Natural killer cell (primary cell): ENCODE measurements around the gene SLC2A9. TPM values are rescaled to one million over a fixed set of nuclear protein-coding genes. Genes with fewer than 3 reads are reported as not detected.

Experiments used
- ATAC-seq, 3 donors: fragments of 150-1000 bp in 2 of 3; fragments of 200-7000 bp in 1 of 3; cut with Tn5 transposase; 1 replicate in 1 of 3; 2 replicates in 2 of 3; pipeline ENCODE4 v1.10.0; 2021; ENCODE audit warnings: mild to moderate bottlenecking in 2 of 3, moderate library complexity in 2 of 3
- DNase-seq, 2 donors: peaks; one replicate each; pipeline versions ENCODE4 v3.0.0 to v3.0.0-alpha.2; 2013 to 2021; ENCODE audit warnings: mixed read lengths in 1 of 2
- H3K27ac ChIP-seq: one replicate; pipeline ENCODE4 v1.5.1; 2013; ENCODE audit warnings: mild to moderate bottlenecking, low read length
- H3K27me3 ChIP-seq: one replicate; pipeline ENCODE4 v1.6.1; 2013; ENCODE audit warnings: low read length; ENCODE audit not compliant: control insufficient read depth, insufficient read depth
- H3K36me3 ChIP-seq: one replicate; pipeline ENCODE4 v1.6.1; 2013; ENCODE audit warnings: low read length; ENCODE audit not compliant: control insufficient read depth, insufficient read depth
- H3K4me1 ChIP-seq: one replicate; pipeline ENCODE4 v1.6.1; 2013; ENCODE audit warnings: low read length; ENCODE audit not compliant: control insufficient read depth, insufficient read depth
- H3K4me3 ChIP-seq: one replicate; pipeline ENCODE4 v1.5.1; 2013; ENCODE audit warnings: low read length
- H3K9me3 ChIP-seq: one replicate; pipeline ENCODE4 v1.6.1; 2013; ENCODE audit warnings: low read length; ENCODE audit not compliant: control insufficient read depth, insufficient read depth
- H3K27ac Mint-ChIP-seq, 2 donors: one replicate each; pipeline ENCODE4 v1.8.0; 2022; ENCODE audit warnings: mild to moderate bottlenecking in 2 of 2, mixed read lengths in 2 of 2, moderate library complexity in 1 of 2
- H3K27me3 Mint-ChIP-seq, 2 donors: one replicate each; pipeline ENCODE4 v1.8.0; 2022; ENCODE audit warnings: low read depth in 2 of 2, mixed read lengths in 2 of 2
- H3K36me3 Mint-ChIP-seq: one replicate; pipeline ENCODE4 v1.8.0; 2022; ENCODE audit warnings: mixed read lengths
- H3K4me1 Mint-ChIP-seq, 2 donors: one replicate each; pipeline ENCODE4 v1.8.0; 2022; ENCODE audit warnings: mixed read lengths in 2 of 2
- H3K4me3 Mint-ChIP-seq: one replicate; pipeline ENCODE4 v1.8.0; 2022; ENCODE audit warnings: mild to moderate bottlenecking, moderate library complexity, mixed read lengths
- H3K9me3 Mint-ChIP-seq, 2 donors: one replicate each; pipeline ENCODE4 v1.8.0; 2022; ENCODE audit warnings: mixed read lengths in 2 of 2
- WGBS: methylation state at CpG from one replicate; pipeline ENCODE4 v1.1.7; 2013; ENCODE audit warnings: missing lambda C conversion rate; ENCODE audit not compliant: insufficient coverage; 5-methylcytosine and 5-hydroxymethylcytosine counted together
- intact Hi-C: fragments of 100-400 bp; cut with micrococcal nuclease; formaldehyde crosslinking; loops from one replicate; pipeline ENCODE4 v1.14.2; 2022
- total RNA-seq, 4 donors: library from RNA; stranded (reverse); fragments of 120-200 nt in 1 of 4; gene quantifications; one replicate each; pipeline versions ENCODE4 v1.2.3 to v1.2.4, GENCODE V29; 2013 to 2022
- TF ChIP-seq, protein P1 (sequence below): fragments of 200-600 bp; IDR thresholded peaks from one replicate; pipeline ENCODE4 v1.8.0; 2022; ENCODE audit warnings: antibody characterized with exemption

The SLC2A9 gene
- total RNA-seq, 3 donors from 2014 or later (not counting 1 experiment from before 2014, with no cell fraction given) = 1.5 to 5.5 (median 3.9) TPM

- no peak overlapping the region for H3K27ac Mint-ChIP-seq
- Histone ChIP-seq H3K4me3 (no peak overlapping the region), H3K4me1 (no peaks in the 10 kb centered on the region), H3K27ac (no peak overlapping the region), H3K9me3 (no peaks in the 10 kb centered on the region), H3K27me3 (no peaks in the 10 kb centered on the region), H3K36me3 (no peaks in the 10 kb centered on the region)
- H3K4me1 Mint-ChIP-seq = no peaks in the 10 kb centered on the region
- TF ChIP-seq, protein P1, sequence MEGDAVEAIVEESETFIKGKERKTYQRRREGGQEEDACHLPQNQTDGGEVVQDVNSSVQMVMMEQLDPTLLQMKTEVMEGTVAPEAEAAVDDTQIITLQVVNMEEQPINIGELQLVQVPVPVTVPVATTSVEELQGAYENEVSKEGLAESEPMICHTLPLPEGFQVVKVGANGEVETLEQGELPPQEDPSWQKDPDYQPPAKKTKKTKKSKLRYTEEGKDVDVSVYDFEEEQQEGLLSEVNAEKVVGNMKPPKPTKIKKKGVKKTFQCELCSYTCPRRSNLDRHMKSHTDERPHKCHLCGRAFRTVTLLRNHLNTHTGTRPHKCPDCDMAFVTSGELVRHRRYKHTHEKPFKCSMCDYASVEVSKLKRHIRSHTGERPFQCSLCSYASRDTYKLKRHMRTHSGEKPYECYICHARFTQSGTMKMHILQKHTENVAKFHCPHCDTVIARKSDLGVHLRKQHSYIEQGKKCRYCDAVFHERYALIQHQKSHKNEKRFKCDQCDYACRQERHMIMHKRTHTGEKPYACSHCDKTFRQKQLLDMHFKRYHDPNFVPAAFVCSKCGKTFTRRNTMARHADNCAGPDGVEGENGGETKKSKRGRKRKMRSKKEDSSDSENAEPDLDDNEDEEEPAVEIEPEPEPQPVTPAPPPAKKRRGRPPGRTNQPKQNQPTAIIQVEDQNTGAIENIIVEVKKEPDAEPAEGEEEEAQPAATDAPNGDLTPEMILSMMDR = no peak
- 88% methylated on average over 9 of the region's 9 CpGs for WGBS
- no peaks in the 10 kb centered on the region for H3K27me3 Mint-ChIP-seq
- no peaks in the 10 kb centered on the region for H3K36me3 Mint-ChIP-seq
- DNase-seq (no peak), ATAC-seq (no peak)
- H3K4me3 Mint-ChIP-seq = no peak overlapping the region
- H3K9me3 Mint-ChIP-seq = no peaks in the 10 kb centered on the region
- intact Hi-C loops = no loop called here
Measured at GRCh38 chr4:9943761-9944160, 77.5 kb downstream of the SLC2A9 start.

- TF ChIP-seq, protein P1 = no peak
- Mint-ChIP-seq H3K4me1 (no peaks in the 10 kb centered on the region), H3K27me3 (no peaks in the 10 kb centered on the region), H3K36me3 (no peaks in the 10 kb centered on the region), H3K27ac (no peak overlapping the region), H3K4me3 (no peak overlapping the region), H3K9me3 (no peaks in the 10 kb centered on the region)
- DNase-seq = no peak
- intact Hi-C loops = no loop called here
- WGBS = 88% methylated on average over 10 of the region's 10 CpGs
- Histone ChIP-seq H3K36me3 (no peaks in the 10 kb centered on the region), H3K4me3 (no peak overlapping the region), H3K4me1 (no peaks in the 10 kb centered on the region), H3K9me3 (no peaks in the 10 kb centered on the region), H3K27me3 (no peaks in the 10 kb centered on the region), H3K27ac (no peak overlapping the region)
- no peak for ATAC-seq
Measured at GRCh38 chr4:9942921-9943600, 78.2 kb downstream of the SLC2A9 start.

DNA sequence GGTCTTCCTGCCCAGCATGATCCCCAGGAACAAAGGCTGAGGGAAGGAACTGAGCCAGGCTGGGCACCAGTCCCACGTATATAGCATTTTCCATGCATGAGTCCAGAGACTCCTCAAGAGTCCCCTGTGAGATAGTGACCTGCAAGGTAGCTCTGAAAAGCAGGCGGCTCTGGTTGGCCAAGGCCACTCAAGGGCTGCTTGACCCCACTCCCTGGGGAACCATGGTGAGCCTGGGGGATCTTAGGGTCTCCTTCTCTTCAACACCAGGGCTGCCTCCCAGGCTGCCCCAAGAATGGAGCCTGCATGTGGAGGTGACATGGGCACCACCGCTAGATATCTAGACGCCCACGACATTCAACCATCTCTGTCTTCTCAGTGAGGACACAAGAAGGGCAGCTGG, 79.2 kb downstream of the SLC2A9 start:
- intact Hi-C loops = no loop called here
- Histone ChIP-seq H3K4me1 (no peaks in the 10 kb centered on the region), H3K9me3 (no peaks in the 10 kb centered on the region), H3K4me3 (no peak overlapping the region), H3K27me3 (no peaks in the 10 kb centered on the region), H3K36me3 (no peaks in the 10 kb centered on the region), H3K27ac (no peak overlapping the region)
- H3K9me3 Mint-ChIP-seq = no peaks in the 10 kb centered on the region
- TF ChIP-seq, protein P1 = no peak
- no peaks in the 10 kb centered on the region for H3K36me3 Mint-ChIP-seq
- no peak overlapping the region for H3K4me3 Mint-ChIP-seq
- DNase-seq (no peak), ATAC-seq (no peak)
- no peak overlapping the region for H3K27ac Mint-ChIP-seq
- no peaks in the 10 kb centered on the region for H3K4me1 Mint-ChIP-seq
- no peaks in the 10 kb centered on the region for H3K27me3 Mint-ChIP-seq
- 91% methylated on average over 5 of the region's 5 CpGs for WGBS

DNA sequence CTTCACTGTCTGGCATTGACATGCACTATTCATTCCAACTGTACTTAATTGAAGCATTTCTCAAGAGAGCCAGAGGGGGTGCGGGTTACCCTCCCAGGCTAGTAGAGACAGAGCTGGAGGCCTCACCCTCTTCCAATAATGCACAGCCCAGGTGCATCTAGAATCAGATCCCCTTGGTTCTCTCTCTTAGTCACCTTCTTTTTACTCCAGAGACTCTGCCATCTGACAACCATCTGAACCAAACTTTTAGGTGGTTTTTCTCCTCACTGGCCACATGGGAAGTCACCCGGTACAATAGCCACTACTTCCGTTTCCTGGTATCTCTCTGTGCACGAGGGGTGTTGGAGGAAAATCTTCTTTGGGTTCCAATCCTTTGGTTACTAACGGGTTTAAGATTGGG, 81.3 kb downstream of the SLC2A9 start:
- no peak for ATAC-seq
- Histone ChIP-seq H3K27me3 (no peaks in the 10 kb centered on the region), H3K36me3 (no peaks in the 10 kb centered on the region), H3K27ac (no peak overlapping the region), H3K4me3 (no peak overlapping the region), H3K9me3 (no peaks in the 10 kb centered on the region), H3K4me1 (no peaks in the 10 kb centered on the region)
- intact Hi-C loops = no loop called here
- Mint-ChIP-seq H3K27ac (no peak overlapping the region), H3K4me3 (no peak overlapping the region), H3K9me3 (no peaks in the 10 kb centered on the region), H3K27me3 (no peaks in the 10 kb centered on the region), H3K4me1 (no peaks in the 10 kb centered on the region), H3K36me3 (no peaks in the 10 kb centered on the region)
- 89% methylated on average over 5 of the region's 5 CpGs for WGBS
- TF ChIP-seq, protein P1 = no peak
- DNase-seq = no peak
